Neural crest cell (in vitro differentiated cells): ENCODE measurements around the gene JAGN1. TPM values are rescaled to one million over a fixed set of nuclear protein-coding genes. Genes with fewer than 3 reads are reported as not detected.

Experiments
- DNase-seq: peaks from one replicate; pipeline ENCODE4 v3.0.0; 2021; ENCODE audit warnings: low read depth, mixed read lengths, low spot score
- H3K27ac Mint-ChIP-seq: one replicate; pipeline ENCODE4 v1.8.0; 2021; ENCODE audit warnings: mild to moderate bottlenecking, mixed read lengths; ENCODE audit not compliant: unreplicated experiment
- H3K27me3 Mint-ChIP-seq: 2 replicates; pipeline ENCODE4 v1.8.0; 2021; ENCODE audit warnings: low read depth, mild to moderate bottlenecking, mixed read lengths
- H3K36me3 Mint-ChIP-seq: 2 replicates; pipeline ENCODE4 v1.8.0; 2021; ENCODE audit warnings: low read depth, mild to moderate bottlenecking, mixed read lengths
- H3K4me1 Mint-ChIP-seq: 2 replicates; pipeline ENCODE4 v1.8.0; 2021; ENCODE audit warnings: mixed read lengths
- H3K4me3 Mint-ChIP-seq: one replicate; pipeline ENCODE4 v1.8.0; 2021; ENCODE audit warnings: mild to moderate bottlenecking, mixed read lengths
- H3K9me3 Mint-ChIP-seq: 2 replicates; pipeline ENCODE4 v1.8.0; 2021; ENCODE audit warnings: mixed read lengths
- total RNA-seq: library from RNA; stranded (reverse); gene quantifications from 2 replicates; pipeline ENCODE4 v1.2.1, GENCODE V29; 2021
- TF ChIP-seq, protein P1 (sequence below): fragments of 200-600 bp; sonication (generic); conservative IDR thresholded peaks from 2 replicates; pipeline ENCODE4 v1.5.0; 2021; ENCODE audit warnings: antibody characterized with exemption, mild to moderate bottlenecking

JAGN1 gene
- total RNA-seq, 1 donor from 2014 or later: 41.1 TPM

DNA sequence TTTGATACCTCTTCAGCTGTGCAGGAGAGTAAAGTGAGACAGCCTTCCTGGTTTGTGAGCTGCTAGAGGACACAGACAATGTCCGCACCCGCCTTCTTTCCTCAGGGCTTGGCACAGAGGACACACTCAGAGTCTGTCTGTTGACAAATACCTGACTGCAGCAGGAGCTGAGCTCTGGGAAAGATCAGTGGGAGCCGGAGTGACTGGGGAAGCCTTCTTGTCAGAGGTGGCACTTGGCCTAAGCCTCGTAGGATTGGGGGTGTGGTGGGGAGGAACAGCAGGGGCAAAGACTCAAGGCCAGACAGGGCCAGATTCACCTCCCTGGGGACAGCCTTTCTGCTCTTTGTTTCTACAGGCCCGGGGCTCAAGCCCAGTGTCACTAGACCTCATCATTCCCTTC lies 23.2 kb downstream of the JAGN1 start:
- no peak for DNase-seq
- Mint-ChIP-seq H3K36me3 (no peaks in the 10 kb centered on the region), H3K4me1 (peaks cover 13% of the 10 kb centered on the region), H3K27me3 (no peaks in the 10 kb centered on the region), H3K9me3 (no peaks in the 10 kb centered on the region), H3K27ac (no peak overlapping the region), H3K4me3 (peak overlapping the region; percentile 49)
- TF ChIP-seq, protein P1, sequence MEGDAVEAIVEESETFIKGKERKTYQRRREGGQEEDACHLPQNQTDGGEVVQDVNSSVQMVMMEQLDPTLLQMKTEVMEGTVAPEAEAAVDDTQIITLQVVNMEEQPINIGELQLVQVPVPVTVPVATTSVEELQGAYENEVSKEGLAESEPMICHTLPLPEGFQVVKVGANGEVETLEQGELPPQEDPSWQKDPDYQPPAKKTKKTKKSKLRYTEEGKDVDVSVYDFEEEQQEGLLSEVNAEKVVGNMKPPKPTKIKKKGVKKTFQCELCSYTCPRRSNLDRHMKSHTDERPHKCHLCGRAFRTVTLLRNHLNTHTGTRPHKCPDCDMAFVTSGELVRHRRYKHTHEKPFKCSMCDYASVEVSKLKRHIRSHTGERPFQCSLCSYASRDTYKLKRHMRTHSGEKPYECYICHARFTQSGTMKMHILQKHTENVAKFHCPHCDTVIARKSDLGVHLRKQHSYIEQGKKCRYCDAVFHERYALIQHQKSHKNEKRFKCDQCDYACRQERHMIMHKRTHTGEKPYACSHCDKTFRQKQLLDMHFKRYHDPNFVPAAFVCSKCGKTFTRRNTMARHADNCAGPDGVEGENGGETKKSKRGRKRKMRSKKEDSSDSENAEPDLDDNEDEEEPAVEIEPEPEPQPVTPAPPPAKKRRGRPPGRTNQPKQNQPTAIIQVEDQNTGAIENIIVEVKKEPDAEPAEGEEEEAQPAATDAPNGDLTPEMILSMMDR: no peak

DNA sequence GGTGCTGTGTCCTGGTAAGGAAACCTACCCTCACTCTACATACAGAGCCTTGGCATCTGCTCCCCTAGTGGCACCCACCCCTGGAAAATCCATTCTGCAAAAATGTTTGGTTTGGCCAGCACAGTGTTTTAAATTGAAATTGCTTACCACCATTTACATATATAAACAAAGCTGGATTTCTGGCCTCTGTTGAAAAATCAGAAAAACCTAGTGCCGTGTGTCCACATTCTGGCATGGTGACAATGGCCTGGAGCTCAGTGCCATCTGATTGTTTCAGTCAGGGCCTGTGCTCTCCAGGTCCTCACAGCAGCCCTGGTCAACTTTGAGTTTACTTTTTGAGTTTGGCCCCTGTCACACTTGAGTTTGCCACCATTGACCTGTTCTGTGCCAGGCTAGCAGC lies 23.6 kb downstream of the JAGN1 start:
- Mint-ChIP-seq H3K4me3 (peak overlapping the region; percentile 49), H3K36me3 (no peaks in the 10 kb centered on the region), H3K27ac (no peak overlapping the region), H3K27me3 (no peaks in the 10 kb centered on the region), H3K4me1 (peaks cover 13% of the 10 kb centered on the region), H3K9me3 (no peaks in the 10 kb centered on the region)
- DNase-seq: no peak
- TF ChIP-seq, protein P1: no peak

DNA sequence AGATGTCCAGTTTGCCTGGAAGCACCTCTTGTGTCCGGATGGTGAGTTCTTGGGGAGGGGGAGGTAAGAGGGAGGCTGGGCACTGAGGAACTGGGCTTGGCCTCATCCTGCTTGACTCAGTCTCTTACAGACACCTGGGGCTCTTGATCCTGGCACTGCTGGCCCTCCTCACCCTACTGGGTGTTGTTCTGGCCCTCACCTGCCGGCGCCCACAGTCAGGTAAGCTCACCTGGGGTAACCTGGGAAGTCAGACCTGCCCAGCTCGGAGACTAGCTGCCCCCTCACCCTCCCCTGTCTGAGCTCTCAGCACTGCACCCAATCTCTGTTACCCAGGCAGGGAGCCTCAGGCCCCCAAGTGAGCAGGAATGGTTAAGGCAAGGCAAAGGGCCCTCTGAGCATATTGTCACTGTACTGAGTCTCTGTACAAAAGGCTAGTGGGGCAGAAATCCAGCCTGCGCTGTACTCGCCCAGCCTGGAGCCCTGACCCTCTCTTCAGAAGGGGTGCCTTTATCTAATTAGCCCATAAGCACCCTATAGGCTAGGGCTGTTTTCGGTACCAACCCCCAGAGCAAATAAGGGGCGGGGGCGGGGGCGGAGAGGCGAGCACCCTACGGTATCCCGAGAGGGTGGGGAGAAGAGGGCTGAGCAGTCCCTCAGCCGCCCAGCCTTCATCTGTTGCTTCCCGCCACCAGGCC lies 24.3 kb downstream of the JAGN1 start:
- peak overlapping the region; percentile 51 for H3K4me3 Mint-ChIP-seq
- TF ChIP-seq, protein P1: no peak
- no peaks in the 10 kb centered on the region for H3K9me3 Mint-ChIP-seq
- DNase-seq: no peak
- H3K4me1 Mint-ChIP-seq: peaks cover 13% of the 10 kb centered on the region
- no peaks in the 10 kb centered on the region for H3K36me3 Mint-ChIP-seq
- H3K27ac Mint-ChIP-seq: no peak overlapping the region
- no peaks in the 10 kb centered on the region for H3K27me3 Mint-ChIP-seq

DNA sequence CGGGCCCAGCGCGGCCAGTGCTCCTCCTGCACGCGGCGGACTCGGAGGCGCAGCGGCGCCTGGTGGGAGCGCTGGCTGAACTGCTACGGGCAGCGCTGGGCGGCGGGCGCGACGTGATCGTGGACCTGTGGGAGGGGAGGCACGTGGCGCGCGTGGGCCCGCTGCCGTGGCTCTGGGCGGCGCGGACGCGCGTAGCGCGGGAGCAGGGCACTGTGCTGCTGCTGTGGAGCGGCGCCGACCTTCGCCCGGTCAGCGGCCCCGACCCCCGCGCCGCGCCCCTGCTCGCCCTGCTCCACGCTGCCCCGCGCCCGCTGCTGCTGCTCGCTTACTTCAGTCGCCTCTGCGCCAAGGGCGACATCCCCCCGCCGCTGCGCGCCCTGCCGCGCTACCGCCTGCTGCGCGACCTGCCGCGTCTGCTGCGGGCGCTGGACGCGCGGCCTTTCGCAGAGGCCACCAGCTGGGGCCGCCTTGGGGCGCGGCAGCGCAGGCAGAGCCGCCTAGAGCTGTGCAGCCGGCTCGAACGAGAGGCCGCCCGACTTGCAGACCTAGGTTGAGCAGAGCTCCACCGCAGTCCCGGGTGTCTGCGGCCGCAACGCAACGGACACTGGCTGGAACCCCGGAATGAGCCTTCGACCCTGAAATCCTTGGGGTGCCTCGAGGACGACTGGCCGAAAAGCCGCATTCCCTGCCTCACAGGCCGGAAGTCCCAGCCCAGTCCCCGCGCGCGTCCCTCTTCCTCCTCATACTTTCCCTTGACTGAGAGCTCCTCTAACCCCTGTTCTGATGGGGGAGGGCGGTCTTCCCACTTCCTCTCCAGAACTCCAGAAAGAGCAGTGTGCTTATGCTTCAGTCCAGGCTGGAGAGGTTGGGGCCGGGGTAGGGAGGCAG lies 25.1 kb downstream of the JAGN1 start:
- no peak overlapping the region for H3K27ac Mint-ChIP-seq
- H3K27me3 Mint-ChIP-seq: no peaks in the 10 kb centered on the region
- peak overlapping the region; percentile 84 for H3K4me3 Mint-ChIP-seq
- TF ChIP-seq, protein P1: peak; percentile 51
- peak; percentile 58 for DNase-seq
- peaks cover 13% of the 10 kb centered on the region for H3K4me1 Mint-ChIP-seq
- H3K36me3 Mint-ChIP-seq: no peaks in the 10 kb centered on the region
- H3K9me3 Mint-ChIP-seq: no peaks in the 10 kb centered on the region

DNA sequence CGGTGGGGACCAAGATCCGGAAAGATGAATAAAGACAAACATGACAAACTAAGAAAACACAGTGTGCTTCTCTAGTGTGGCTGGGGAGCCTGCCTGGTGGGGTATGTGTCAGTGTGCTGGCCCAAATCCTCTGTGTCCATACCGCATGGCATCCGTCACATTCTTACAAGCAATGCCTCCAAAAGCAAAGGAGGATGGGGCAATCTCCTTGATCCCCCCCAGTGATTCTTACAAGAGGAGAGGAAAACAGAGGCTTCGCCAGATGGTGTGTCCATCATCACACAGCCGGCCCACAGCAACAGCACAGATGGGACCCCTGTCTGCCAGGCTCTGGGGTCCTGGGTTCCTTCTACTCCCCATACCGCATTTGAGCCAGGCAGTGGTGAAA lies 25.9 kb downstream of the JAGN1 start:
- no peaks in the 10 kb centered on the region for H3K36me3 Mint-ChIP-seq
- no peak for DNase-seq
- peaks cover 13% of the 10 kb centered on the region for H3K4me1 Mint-ChIP-seq

More for the DNA sequence above, 25.9 kb downstream of the JAGN1 start:
- no peaks in the 10 kb centered on the region for H3K27me3 Mint-ChIP-seq
- H3K27ac Mint-ChIP-seq: peak overlapping the region; percentile 75
- no peaks in the 10 kb centered on the region for H3K9me3 Mint-ChIP-seq
- peak overlapping the region; percentile 84 for H3K4me3 Mint-ChIP-seq
- TF ChIP-seq, protein P1: no peak
